Neural progenitor cell (in vitro differentiated cells): ENCODE data around the gene TUBA3C.

Experiments used
- CTCF ChIP-seq: fragments of 200-600 bp; sonication (generic); IDR thresholded peaks from 2 replicates; pipeline ENCODE4 v1.5.1; 2017; ENCODE audit warnings: antibody characterized with exemption, mild to moderate bottlenecking
- EZH2 ChIP-seq: fragments of 200-600 bp; sonication (generic); IDR thresholded peaks from 2 replicates; pipeline ENCODE4 v1.6.1; 2017; ENCODE audit warnings: antibody characterized with exemption, mild to moderate bottlenecking, moderate library complexity

- TF ChIP-seq CTCF: no peak
- TF ChIP-seq EZH2: no peak
Measured at GRCh38 chr13:19148561-19148960, 33.1 kb downstream of the TUBA3C start.
